Mesendoderm (in vitro differentiated cells): ENCODE data around the gene TOGARAM2.

Source experiments
- DNase-seq: peaks from one replicate; pipeline ENCODE4 v3.0.0; 2013
- H2AK5ac ChIP-seq: 2 replicates; pipeline ENCODE4 v1.6.1; 2013; ENCODE audit warnings: low read length, inconsistent platforms
- H2BK120ac ChIP-seq: 2 replicates; pipeline ENCODE4 v1.6.1; 2013; ENCODE audit warnings: low read depth, mild to moderate bottlenecking, low read length, moderate library complexity, mixed read lengths
- H2BK15ac ChIP-seq: replicated peaks from 2 replicates; pipeline ENCODE4 v1.6.1; 2013; ENCODE audit warnings: low read depth, mild to moderate bottlenecking, moderate library complexity
- H2BK5ac ChIP-seq: 2 replicates; pipeline ENCODE4 v1.6.1; 2013; ENCODE audit warnings: low read length, inconsistent platforms
- H3K18ac ChIP-seq: 2 replicates; pipeline ENCODE4 v1.6.1; 2013; ENCODE audit warnings: mild to moderate bottlenecking, low read length, mixed read lengths
- H3K23ac ChIP-seq: one replicate; pipeline ENCODE4 v1.6.1; 2013; ENCODE audit warnings: low read length
- H3K27ac ChIP-seq: 2 replicates; pipeline ENCODE4 v1.5.1; 2013; ENCODE audit warnings: low read depth, mild to moderate bottlenecking, inconsistent platforms, low read length, moderate library complexity
- H3K27me3 ChIP-seq: 2 replicates; pipeline ENCODE4 v1.6.1; 2013; ENCODE audit warnings: low read length, control low read depth, mild to moderate bottlenecking, inconsistent platforms; ENCODE audit not compliant: insufficient read depth, poor library complexity
- H3K36me3 ChIP-seq: 2 replicates; pipeline ENCODE4 v1.6.1; 2013; ENCODE audit warnings: low read length, inconsistent platforms; ENCODE audit not compliant: control insufficient read depth, insufficient read depth
- H3K4ac ChIP-seq: one replicate; pipeline ENCODE4 v1.6.1; 2013; ENCODE audit warnings: low read depth, mild to moderate bottlenecking, low read length, moderate library complexity
- H3K4me1 ChIP-seq: 2 replicates; pipeline ENCODE4 v1.6.1; 2013; ENCODE audit warnings: low read depth, low read length, inconsistent platforms; ENCODE audit not compliant: control insufficient read depth
- H3K4me2 ChIP-seq: 2 replicates; pipeline ENCODE4 v1.6.1; 2013; ENCODE audit warnings: low read length
- H3K4me3 ChIP-seq: 2 replicates; pipeline ENCODE4 v1.5.1; 2013; ENCODE audit warnings: mild to moderate bottlenecking, low read length
- H3K56ac ChIP-seq: one replicate; pipeline ENCODE4 v1.6.1; 2013; ENCODE audit warnings: low read length
- H3K79me1 ChIP-seq: 2 replicates; pipeline ENCODE4 v1.6.1; 2013; ENCODE audit warnings: low read length, inconsistent platforms
- H3K79me2 ChIP-seq: 2 replicates; pipeline ENCODE4 v1.6.1; 2013; ENCODE audit warnings: mild to moderate bottlenecking, low read length; ENCODE audit not compliant: control insufficient read depth, insufficient read depth
- H3K9ac ChIP-seq: 2 replicates; pipeline ENCODE4 v1.6.1; 2013; ENCODE audit warnings: low read length, inconsistent platforms
- H4K5ac ChIP-seq: one replicate; pipeline ENCODE4 v1.6.1; 2013; ENCODE audit warnings: low read length
- H4K8ac ChIP-seq: one replicate; pipeline ENCODE4 v1.6.1; 2013; ENCODE audit warnings: low read depth, mild to moderate bottlenecking, control low read depth, low read length, moderate library complexity
- WGBS: extraction: QIAGEN DNeasy Blood & Tissue Kit; methylation state at CpG from one replicate; pipeline ENCODE4 v1.1.7; 2013; ENCODE audit warnings: low lambda C conversion rate, missing lambda C conversion rate; ENCODE audit not compliant: insufficient coverage; ENCODE audit errors: extremely low coverage; 5-methylcytosine and 5-hydroxymethylcytosine counted together

Gene TOGARAM2

GRCh38 chr2:28982381-28982950 is 1.4 kb downstream of the TOGARAM2 start:
- H2BK15ac ChIP-seq, result no peak overlapping the region
- no peak overlapping the region for H3K27ac ChIP-seq
- H2BK120ac ChIP-seq, result no peak overlapping the region
- H3K9ac ChIP-seq, result no peak overlapping the region
- no CpG with 5 or more reads among the region's 8 CpGs for WGBS
- no peak for DNase-seq
- H2BK5ac ChIP-seq, result no peak overlapping the region
- H3K79me2 ChIP-seq, result no peaks in the 10 kb centered on the region
- H3K36me3 ChIP-seq, result no peaks in the 10 kb centered on the region
- H4K8ac ChIP-seq, result no peak overlapping the region
- H3K18ac ChIP-seq, result no peak overlapping the region
- no peaks in the 10 kb centered on the region for H3K79me1 ChIP-seq
- H2AK5ac ChIP-seq, result no peak overlapping the region
- no peak overlapping the region for H3K56ac ChIP-seq
- H3K4me2 ChIP-seq, result no peak overlapping the region
- H3K4ac ChIP-seq, result no peak overlapping the region
- H4K5ac ChIP-seq, result no peak overlapping the region
- H3K27me3 ChIP-seq, result no peaks in the 10 kb centered on the region
- H3K4me3 ChIP-seq, result no peak overlapping the region
- no peak overlapping the region for H3K23ac ChIP-seq
- H3K4me1 ChIP-seq, result no peaks in the 10 kb centered on the region

DNA sequence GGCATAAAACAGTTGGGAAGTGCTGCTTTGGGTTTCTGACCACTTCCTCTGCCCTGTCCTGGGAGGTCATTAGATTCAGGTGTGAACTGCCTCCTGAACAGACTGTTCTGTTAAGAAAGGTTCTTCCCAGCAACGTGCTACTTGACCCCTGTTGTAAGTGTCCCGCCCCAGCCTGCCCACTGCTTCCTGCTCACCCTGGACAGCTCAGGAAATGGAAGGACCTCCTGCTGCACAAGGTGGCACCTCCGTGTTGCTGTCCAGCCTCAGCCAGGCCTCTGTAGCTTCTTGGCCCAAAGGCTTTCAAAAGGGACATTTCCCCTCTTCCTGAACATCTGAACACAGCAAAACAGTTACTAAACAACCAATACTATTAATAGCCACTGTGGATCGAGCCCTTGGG is 5.3 kb downstream of the TOGARAM2 start:
- Histone ChIP-seq H3K18ac (no peak overlapping the region), H2BK15ac (no peak overlapping the region), H3K27ac (no peak overlapping the region), H4K8ac (no peak overlapping the region), H4K5ac (no peak overlapping the region), H2BK120ac (no peak overlapping the region), H3K23ac (no peak overlapping the region), H3K36me3 (no peaks in the 10 kb centered on the region), H3K4me1 (no peaks in the 10 kb centered on the region), H3K79me1 (no peaks in the 10 kb centered on the region), H3K56ac (no peak overlapping the region), H2AK5ac (no peak overlapping the region), H3K4me3 (no peak overlapping the region), H3K27me3 (no peaks in the 10 kb centered on the region), H3K4me2 (no peak overlapping the region), H3K79me2 (no peaks in the 10 kb centered on the region), H2BK5ac (no peak overlapping the region), H3K9ac (no peak overlapping the region), H3K4ac (no peak overlapping the region)
- no CpG with 5 or more reads among the region's 4 CpGs for WGBS
- no peak for DNase-seq

DNA sequence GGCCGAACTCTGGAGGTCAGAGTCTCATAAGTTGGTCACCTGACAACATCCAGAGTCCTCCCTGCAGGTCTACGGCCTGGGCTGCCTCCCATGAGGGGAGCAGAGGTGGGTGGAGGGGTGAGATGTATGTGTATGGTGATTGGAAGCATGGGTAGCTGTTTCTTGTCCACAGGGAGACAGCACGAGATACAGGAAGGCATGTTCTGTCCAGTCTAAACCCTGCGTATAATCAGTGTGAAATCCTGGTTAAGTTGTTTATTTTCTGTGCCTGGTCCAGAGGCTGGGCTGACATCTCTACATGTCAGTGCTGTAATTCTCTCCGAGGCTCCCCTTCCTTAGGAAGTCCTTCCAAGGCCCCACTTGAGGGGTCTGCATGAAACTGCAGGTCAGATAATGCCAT is 8.9 kb downstream of the TOGARAM2 start:
- Histone ChIP-seq H3K79me1 (no peaks in the 10 kb centered on the region), H3K18ac (no peak overlapping the region), H3K4me2 (no peak overlapping the region), H4K8ac (no peak overlapping the region), H4K5ac (no peak overlapping the region), H3K23ac (no peak overlapping the region), H3K4me3 (no peak overlapping the region), H2AK5ac (no peak overlapping the region), H3K56ac (no peak overlapping the region), H3K36me3 (no peaks in the 10 kb centered on the region), H2BK120ac (no peak overlapping the region), H3K27me3 (no peaks in the 10 kb centered on the region), H3K4me1 (no peaks in the 10 kb centered on the region), H3K4ac (no peak overlapping the region), H2BK15ac (no peak overlapping the region), H2BK5ac (no peak overlapping the region), H3K79me2 (no peaks in the 10 kb centered on the region), H3K27ac (no peak overlapping the region), H3K9ac (no peak overlapping the region)
- no CpG with 5 or more reads among the region's 5 CpGs for WGBS
- DNase-seq, result no peak

GRCh38 chr2:28990445-28990844 is 9.3 kb downstream of the TOGARAM2 start:
- H3K4me2 ChIP-seq, result no peak overlapping the region
- no peak overlapping the region for H2BK15ac ChIP-seq
- DNase-seq, result no peak
- WGBS, result no CpG with 5 or more reads among the region's 16 CpGs
- no peak overlapping the region for H3K18ac ChIP-seq
- no peaks in the 10 kb centered on the region for H3K27me3 ChIP-seq
- no peak overlapping the region for H2BK120ac ChIP-seq
- no peak overlapping the region for H4K5ac ChIP-seq
- no peak overlapping the region for H2AK5ac ChIP-seq
- no peak overlapping the region for H3K23ac ChIP-seq
- H4K8ac ChIP-seq, result no peak overlapping the region
- no peak overlapping the region for H3K4ac ChIP-seq
- no peak overlapping the region for H3K4me3 ChIP-seq
- no peak overlapping the region for H2BK5ac ChIP-seq
- H3K9ac ChIP-seq, result no peak overlapping the region
- H3K56ac ChIP-seq, result no peak overlapping the region
- H3K79me1 ChIP-seq, result no peaks in the 10 kb centered on the region
- no peaks in the 10 kb centered on the region for H3K36me3 ChIP-seq
- H3K4me1 ChIP-seq, result no peaks in the 10 kb centered on the region
- no peaks in the 10 kb centered on the region for H3K79me2 ChIP-seq
- no peak overlapping the region for H3K27ac ChIP-seq

DNA sequence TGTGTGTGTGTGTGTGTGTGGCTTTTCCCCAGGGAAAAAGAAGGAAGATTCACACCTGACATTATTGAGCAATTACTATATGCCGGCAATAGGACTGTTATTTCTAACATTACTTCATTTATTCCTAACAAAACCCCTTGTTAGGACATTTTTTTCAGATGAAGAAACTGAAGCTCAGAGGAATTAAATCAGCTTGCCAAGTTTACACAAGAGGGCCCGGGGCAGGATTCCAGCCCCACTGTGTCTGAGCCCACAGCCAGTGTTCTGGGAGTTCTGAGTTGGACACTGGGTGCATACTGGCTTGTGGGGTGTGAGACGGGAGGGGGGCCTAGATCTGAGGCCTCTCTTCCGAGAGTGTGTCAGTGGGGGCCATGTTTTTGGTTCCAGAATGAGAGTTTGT is 9.9 kb downstream of the TOGARAM2 start:
- H3K4me1 ChIP-seq, result no peaks in the 10 kb centered on the region
- H3K79me1 ChIP-seq, result no peaks in the 10 kb centered on the region
- no peak overlapping the region for H3K18ac ChIP-seq
- no peak overlapping the region for H3K4me3 ChIP-seq
- H4K8ac ChIP-seq, result no peak overlapping the region
- no peak overlapping the region for H3K4me2 ChIP-seq
- no peak overlapping the region for H3K27ac ChIP-seq
- H2BK15ac ChIP-seq, result no peak overlapping the region
- H2BK120ac ChIP-seq, result no peak overlapping the region
- DNase-seq, result no peak
- no peak overlapping the region for H3K56ac ChIP-seq
- no peak overlapping the region for H2AK5ac ChIP-seq
- no peak overlapping the region for H3K4ac ChIP-seq
- WGBS, result no CpG with 5 or more reads among the region's 4 CpGs
- H3K27me3 ChIP-seq, result no peaks in the 10 kb centered on the region
- H3K79me2 ChIP-seq, result no peaks in the 10 kb centered on the region
- no peak overlapping the region for H3K23ac ChIP-seq
- no peak overlapping the region for H2BK5ac ChIP-seq
- no peak overlapping the region for H4K5ac ChIP-seq
- no peak overlapping the region for H3K9ac ChIP-seq
- H3K36me3 ChIP-seq, result no peaks in the 10 kb centered on the region

DNA sequence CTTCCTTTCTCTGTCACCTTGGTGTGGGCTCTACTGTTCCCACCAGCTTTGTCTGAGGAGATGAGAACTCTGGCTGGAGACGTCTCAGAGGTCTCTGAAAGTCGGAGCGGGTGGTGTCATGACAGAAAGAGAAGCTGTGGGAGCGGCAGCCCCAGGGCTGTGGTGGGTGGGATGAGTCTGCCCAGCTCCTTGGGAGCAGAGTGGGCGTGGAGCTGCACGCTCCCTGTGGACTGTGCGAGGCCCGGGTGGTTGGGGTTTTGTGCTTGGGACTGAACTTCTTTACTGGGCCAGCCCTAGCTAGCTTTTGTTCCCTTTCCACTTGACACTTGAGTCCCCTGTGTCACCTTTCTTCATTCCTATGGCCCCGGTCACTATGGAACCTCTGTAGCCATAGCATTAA is 10.4 kb downstream of the TOGARAM2 start:
- H2AK5ac ChIP-seq, result no peak overlapping the region
- no peak overlapping the region for H3K4me3 ChIP-seq
- no peak overlapping the region for H2BK5ac ChIP-seq
- no peaks in the 10 kb centered on the region for H3K79me1 ChIP-seq
- no peak overlapping the region for H3K27ac ChIP-seq
- H3K4me2 ChIP-seq, result no peak overlapping the region
- no peak overlapping the region for H3K4ac ChIP-seq
- H3K9ac ChIP-seq, result no peak overlapping the region
- H3K18ac ChIP-seq, result no peak overlapping the region
- WGBS, result no CpG with 5 or more reads among the region's 9 CpGs
- no peak overlapping the region for H2BK120ac ChIP-seq
- H4K5ac ChIP-seq, result no peak overlapping the region
- DNase-seq, result no peak
- no peak overlapping the region for H2BK15ac ChIP-seq
- no peaks in the 10 kb centered on the region for H3K36me3 ChIP-seq
- no peaks in the 10 kb centered on the region for H3K27me3 ChIP-seq
- H3K79me2 ChIP-seq, result no peaks in the 10 kb centered on the region
- H3K4me1 ChIP-seq, result no peaks in the 10 kb centered on the region
- no peak overlapping the region for H3K56ac ChIP-seq
- H3K23ac ChIP-seq, result no peak overlapping the region
- no peak overlapping the region for H4K8ac ChIP-seq
